PC-9 (cell line): ENCODE results near the gene CYFIP1. TPM values are rescaled to one million over a fixed set of nuclear protein-coding genes. Genes with fewer than 3 reads are reported as not detected.

Experiments used
- BruUV-seq: library from RNA; stranded (reverse); fragments of 400-500 nt; replicated peaks from 2 replicates; lab custom pipeline; 2021; lab: Mats Ljungman, UMichigan
- CTCF ChIA-PET: fragments of 300-600 bp; sonication (Branson Sonifier 250); formaldehyde crosslinking; loops from one replicate; lab custom pipeline; 2022; ENCODE audit warnings: antibody characterized with exemption; lab: Charles Lee
- POLR2A ChIA-PET: fragments of 300-600 bp; sonication (Branson Sonifier 250); formaldehyde crosslinking; loops from one replicate; lab custom pipeline; 2022; ENCODE audit warnings: antibody characterized with exemption; ENCODE audit not compliant: unreplicated experiment; lab: Charles Lee
- DNase-seq, 2 experiments: peaks; one replicate each; pipeline versions ENCODE4 v3.0.0 to v3.0.0-alpha.2; 2015 to 2022; ENCODE audit warnings: mixed read lengths in 1 of 2
- H2AFZ ChIP-seq: fragments of 200-600 bp; sonication (generic); 2 replicates; pipeline ENCODE4 v1.8.1; 2017; ENCODE audit warnings: antibody characterized with exemption
- H3F3A ChIP-seq: fragments of 200-600 bp; sonication (generic); 2 replicates; pipeline ENCODE4 v1.8.1; 2017; ENCODE audit warnings: antibody characterized with exemption, mild to moderate bottlenecking, low read depth; ENCODE audit not compliant: insufficient read depth
- H3K27ac ChIP-seq: fragments of 200-600 bp; sonication (generic); 2 replicates; pipeline ENCODE4 v1.6.1; 2016; ENCODE audit warnings: mixed run types
- H3K27me3 ChIP-seq: fragments of 200-600 bp; sonication (generic); 2 replicates; pipeline ENCODE4 v1.6.1; 2016; ENCODE audit warnings: low read depth, mixed run types; ENCODE audit not compliant: insufficient read depth
- H3K36me3 ChIP-seq: fragments of 200-600 bp; sonication (generic); 2 replicates; pipeline ENCODE4 v1.6.1; 2016; ENCODE audit warnings: low read depth, mixed run types
- H3K4me1 ChIP-seq: fragments of 200-600 bp; sonication (generic); replicated peaks from 2 replicates; pipeline ENCODE4 v1.6.1; 2016; ENCODE audit warnings: mixed run types; ENCODE audit not compliant: insufficient read depth
- H3K4me2 ChIP-seq: fragments of 200-600 bp; sonication (generic); 2 replicates; pipeline ENCODE4 v1.6.1; 2017; ENCODE audit warnings: mixed run types
- H3K4me3 ChIP-seq: fragments of 200-600 bp; sonication (generic); 2 replicates; pipeline ENCODE4 v1.6.1; 2016; ENCODE audit warnings: mixed run types
- H3K79me2 ChIP-seq: fragments of 200-600 bp; sonication (generic); 2 replicates; pipeline ENCODE4 v1.6.1; 2017; ENCODE audit warnings: low read depth, mixed run types
- H3K9me2 ChIP-seq: fragments of 200-600 bp; sonication (generic); 2 replicates; pipeline ENCODE4 v1.8.1; 2017; ENCODE audit warnings: mild to moderate bottlenecking; ENCODE audit not compliant: insufficient read depth
- H3K9me3 ChIP-seq: fragments of 200-600 bp; sonication (generic); 2 replicates; pipeline ENCODE4 v1.8.1; 2016; ENCODE audit warnings: low read depth; ENCODE audit not compliant: insufficient read depth
- H4K20me1 ChIP-seq: fragments of 200-600 bp; sonication (generic); 2 replicates; pipeline ENCODE4 v1.8.1; 2017; ENCODE audit not compliant: insufficient read depth
- EZH2 ChIP-seq: fragments of 200-600 bp; sonication (generic); IDR thresholded peaks from 2 replicates; pipeline ENCODE4 v1.8.0; 2017; ENCODE audit warnings: antibody characterized with exemption, low read depth
- intact Hi-C: fragments of 100-400 bp; cut with micrococcal nuclease; formaldehyde crosslinking; loops from one replicate; pipeline ENCODE4 v1.10.0; 2022; ENCODE audit not compliant: unreplicated experiment
- total RNA-seq: library from RNA; stranded (reverse); gene quantifications from 2 replicates; pipeline ENCODE4 v1.2.3, GENCODE V29; 2021
- TF ChIP-seq, protein P1 (sequence below): fragments of 200-600 bp; sonication (generic); conservative IDR thresholded peaks from 2 replicates; pipeline ENCODE4 v1.6.1; 2017; ENCODE audit warnings: mixed run types, antibody characterized with exemption, mild to moderate bottlenecking, moderate library complexity

Gene CYFIP1
- total RNA-seq, 1 experiment from 2014 or later, result 114 TPM

DNA sequence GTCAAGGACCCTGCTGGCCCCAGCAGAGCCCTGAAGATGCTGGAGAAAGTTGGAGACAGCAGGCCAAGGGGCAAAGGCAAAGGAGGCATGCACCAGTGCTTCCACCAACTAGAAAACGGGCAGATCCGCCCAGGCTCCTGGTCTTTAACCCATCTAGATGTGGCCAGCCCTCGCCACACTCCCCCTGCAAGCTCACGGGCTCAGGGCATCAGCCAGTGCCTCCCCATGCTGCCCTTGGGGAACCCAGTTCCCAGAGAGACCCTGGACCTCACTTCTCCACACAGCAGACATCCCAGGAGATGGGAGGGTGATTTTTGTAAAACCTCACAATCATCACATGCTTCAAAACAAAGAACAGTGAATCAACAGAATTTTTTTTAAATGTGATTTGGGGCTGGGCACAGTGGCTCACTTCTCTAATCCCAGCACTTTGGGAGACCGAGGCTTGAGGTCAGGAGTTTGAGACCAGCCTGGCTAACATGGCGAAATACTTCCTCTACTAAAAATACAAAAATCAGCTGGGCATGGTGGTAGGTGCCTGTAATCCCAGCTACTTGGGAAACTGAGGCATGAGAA lies 24.5 kb downstream of the CYFIP1 start:
- H3F3A ChIP-seq, result no peaks in the 10 kb centered on the region
- ChIA-PET POLR2A (no interaction called here), CTCF (no interaction called here)
- no peaks in the 10 kb centered on the region for H3K27me3 ChIP-seq
- no peak for TF ChIP-seq EZH2
- TF ChIP-seq, protein P1, sequence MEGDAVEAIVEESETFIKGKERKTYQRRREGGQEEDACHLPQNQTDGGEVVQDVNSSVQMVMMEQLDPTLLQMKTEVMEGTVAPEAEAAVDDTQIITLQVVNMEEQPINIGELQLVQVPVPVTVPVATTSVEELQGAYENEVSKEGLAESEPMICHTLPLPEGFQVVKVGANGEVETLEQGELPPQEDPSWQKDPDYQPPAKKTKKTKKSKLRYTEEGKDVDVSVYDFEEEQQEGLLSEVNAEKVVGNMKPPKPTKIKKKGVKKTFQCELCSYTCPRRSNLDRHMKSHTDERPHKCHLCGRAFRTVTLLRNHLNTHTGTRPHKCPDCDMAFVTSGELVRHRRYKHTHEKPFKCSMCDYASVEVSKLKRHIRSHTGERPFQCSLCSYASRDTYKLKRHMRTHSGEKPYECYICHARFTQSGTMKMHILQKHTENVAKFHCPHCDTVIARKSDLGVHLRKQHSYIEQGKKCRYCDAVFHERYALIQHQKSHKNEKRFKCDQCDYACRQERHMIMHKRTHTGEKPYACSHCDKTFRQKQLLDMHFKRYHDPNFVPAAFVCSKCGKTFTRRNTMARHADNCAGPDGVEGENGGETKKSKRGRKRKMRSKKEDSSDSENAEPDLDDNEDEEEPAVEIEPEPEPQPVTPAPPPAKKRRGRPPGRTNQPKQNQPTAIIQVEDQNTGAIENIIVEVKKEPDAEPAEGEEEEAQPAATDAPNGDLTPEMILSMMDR, result no peak
- no TSS peak for BruUV-seq
- H3K79me2 ChIP-seq, result peaks cover 16% of the 10 kb centered on the region; the same call in 1 of the 2 replicates
- no peak overlapping the region for H3K4me3 ChIP-seq
- H3K4me1 ChIP-seq, result no peaks in the 10 kb centered on the region
- no peak overlapping the region for H3K4me2 ChIP-seq
- no peak overlapping the region for H2AFZ ChIP-seq
- no peak for DNase-seq
- no peaks in the 10 kb centered on the region for H3K9me2 ChIP-seq
- H3K9me3 ChIP-seq, result no peaks in the 10 kb centered on the region
- peaks cover 6% of the 10 kb centered on the region for H4K20me1 ChIP-seq
- H3K36me3 ChIP-seq, result no peaks in the 10 kb centered on the region
- no peak overlapping the region for H3K27ac ChIP-seq
- intact Hi-C loops, result no loop called here

DNA sequence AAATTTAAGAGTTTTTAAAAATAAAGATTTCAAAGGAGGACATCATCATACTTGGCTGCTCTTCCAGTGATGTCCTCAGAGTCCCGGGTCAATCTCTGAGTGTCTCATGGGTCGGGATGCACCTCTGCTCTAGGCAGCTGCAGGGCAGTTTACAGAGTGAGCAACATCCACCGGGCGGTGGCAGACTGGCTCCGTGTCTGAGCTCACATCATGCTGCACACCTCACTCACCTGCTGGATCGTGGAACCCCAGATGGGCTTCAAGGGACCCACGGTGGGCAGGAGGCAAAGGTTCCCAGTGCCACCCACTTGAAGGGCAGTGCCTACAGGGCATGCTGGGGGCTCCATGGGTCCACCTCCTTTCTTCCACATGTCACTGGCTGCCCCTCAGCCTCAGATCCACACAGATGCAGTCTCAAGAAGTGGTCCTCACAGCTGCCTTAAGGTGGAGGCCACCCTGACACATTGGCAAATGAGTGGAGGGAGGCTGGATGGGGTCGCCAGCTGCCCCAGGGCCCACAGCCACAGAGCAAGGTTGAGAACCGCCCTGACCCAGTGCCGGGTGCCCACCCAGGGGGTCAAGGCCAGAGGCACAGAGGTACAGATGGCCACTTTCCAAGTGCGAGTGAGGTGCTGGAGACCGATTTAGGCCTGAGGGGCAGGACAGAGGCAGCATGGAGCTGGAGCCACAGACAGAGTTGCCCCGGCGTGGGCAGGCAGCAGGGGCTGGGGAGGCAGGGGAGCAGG lies 25.2 kb downstream of the CYFIP1 start:
- Histone ChIP-seq H3K9me3 (no peaks in the 10 kb centered on the region), H3K36me3 (no peaks in the 10 kb centered on the region), H3K4me1 (no peaks in the 10 kb centered on the region), H3K9me2 (no peaks in the 10 kb centered on the region), H3K4me2 (no peak overlapping the region), H4K20me1 (peaks cover 6% of the 10 kb centered on the region), H3K27ac (no peak overlapping the region), H3K79me2 (peaks cover 15% of the 10 kb centered on the region; the same call in 1 of the 2 replicates), H2AFZ (no peak overlapping the region), H3K4me3 (no peak overlapping the region), H3K27me3 (no peaks in the 10 kb centered on the region), H3F3A (no peaks in the 10 kb centered on the region)
- CTCF ChIA-PET, result no interaction called here
- no TSS peak for BruUV-seq
- intact Hi-C loops, result no loop called here
- no peak for DNase-seq
- no peak for TF ChIP-seq EZH2
- TF ChIP-seq, protein P1, result no peak
- POLR2A ChIA-PET, result no interaction called here

DNA sequence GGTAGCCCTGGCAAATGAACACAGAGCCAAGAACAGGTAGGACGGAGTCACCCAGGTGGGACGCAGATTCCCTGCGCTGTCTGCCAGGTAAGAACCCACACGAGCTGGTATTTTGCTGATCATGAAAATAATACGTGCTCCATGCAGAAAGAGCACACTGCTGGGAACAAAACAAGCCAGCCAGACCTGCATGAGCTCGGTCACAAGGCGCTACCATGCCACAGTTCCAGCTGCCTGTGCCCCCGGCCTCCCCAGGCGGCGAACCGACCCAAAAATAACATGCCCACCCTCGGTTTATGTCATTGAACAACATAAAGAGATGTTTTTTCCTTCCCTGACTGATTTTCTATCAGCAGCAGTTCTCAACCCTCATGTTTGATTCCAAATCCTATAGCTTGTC lies 25.8 kb downstream of the CYFIP1 start:
- CTCF ChIA-PET, result no interaction called here
- Histone ChIP-seq H3K27me3 (no peaks in the 10 kb centered on the region), H3K4me2 (no peak overlapping the region), H3K27ac (no peak overlapping the region), H3K36me3 (no peaks in the 10 kb centered on the region), H3K4me3 (no peak overlapping the region), H2AFZ (no peak overlapping the region), H3K9me2 (no peaks in the 10 kb centered on the region), H3K9me3 (no peaks in the 10 kb centered on the region), H3K4me1 (no peaks in the 10 kb centered on the region), H4K20me1 (peaks cover 6% of the 10 kb centered on the region), H3F3A (no peaks in the 10 kb centered on the region), H3K79me2 (peaks cover 15% of the 10 kb centered on the region; the same call in 1 of the 2 replicates)
- TF ChIP-seq, protein P1, result no peak
- TF ChIP-seq EZH2, result no peak
- POLR2A ChIA-PET, result no interaction called here
- no peak for DNase-seq
- intact Hi-C loops, result no loop called here
- BruUV-seq, result no TSS peak
